Measurements from ENCODE around the gene MOB3C.
"Not testable (repeated sequence)": the region's sequence is repeated elsewhere in the genome, so short reads cannot be mapped to it uniquely, and the experiment has no call there.

Gene MOB3C

GRCh38 chr1:46616277-46617107 lies at the start of gene MOB3C:
Gene MOB3C (minus strand): TSS chr1:46616811. CDS start chr1:46613321, 3,490 bp downstream.
- peak; percentile 34 for DNase-seq (ENCODE audit: low read depth, low spot score)

GRCh38 chr1:46665983-46666382 lies 49.4 kb upstream of the MOB3C start:
- DNase-seq (ENCODE audit: low read depth, low spot score), result no peak

DNA sequence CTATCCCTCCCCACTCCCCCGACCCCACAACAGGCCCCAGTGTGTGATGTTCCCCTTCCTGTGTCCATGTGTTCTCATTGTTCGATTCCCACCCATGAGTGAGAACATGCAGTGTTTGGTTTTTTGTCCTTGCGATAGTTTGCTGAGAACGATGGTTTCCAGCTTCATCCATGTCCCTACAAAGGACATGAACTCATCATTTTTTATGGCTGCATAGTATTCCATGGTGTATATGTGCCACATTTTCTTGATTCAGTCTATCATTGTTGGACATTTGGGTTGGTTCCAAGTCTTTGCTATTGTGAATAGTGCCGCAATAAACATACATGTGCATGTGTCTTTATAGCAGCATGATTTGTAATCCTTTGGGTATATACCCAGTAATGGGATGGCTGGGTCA lies 46.3 kb upstream of the MOB3C start:
- not testable (repeated sequence) for DNase-seq (ENCODE audit: low read depth, low spot score)

GRCh38 chr1:46660116-46660515 lies 43.5 kb upstream of the MOB3C start:
- DNase-seq (ENCODE audit: low read depth, low spot score), result not testable (repeated sequence)

DNA sequence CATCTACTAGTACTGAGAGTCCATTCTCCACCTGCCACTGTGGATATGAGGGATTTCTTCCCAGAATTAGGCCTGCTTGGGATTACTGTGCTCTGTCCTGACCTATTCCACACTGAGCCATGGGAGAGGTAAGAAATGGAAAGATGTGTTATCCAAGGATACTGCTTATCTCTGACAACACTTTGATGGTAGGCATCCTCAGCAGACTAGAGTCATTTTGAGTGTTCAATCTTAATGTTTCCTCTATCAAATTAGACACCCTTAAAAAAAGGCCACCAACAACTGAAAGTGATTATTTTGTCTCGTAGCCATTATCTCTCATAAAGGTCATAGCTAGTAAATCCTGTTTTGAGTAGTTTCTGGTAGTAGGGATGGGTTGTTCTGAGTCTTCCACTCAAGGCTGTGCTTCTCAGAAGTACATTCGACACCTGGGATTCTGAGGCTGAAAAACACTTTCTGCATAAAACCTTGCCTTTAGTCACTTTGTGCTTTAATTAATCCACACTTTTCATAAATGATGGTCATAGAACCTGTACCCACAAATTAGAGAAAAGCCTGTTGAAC lies 42.8 kb upstream of the MOB3C start:
- DNase-seq (ENCODE audit: low read depth, low spot score), result no peak

DNA sequence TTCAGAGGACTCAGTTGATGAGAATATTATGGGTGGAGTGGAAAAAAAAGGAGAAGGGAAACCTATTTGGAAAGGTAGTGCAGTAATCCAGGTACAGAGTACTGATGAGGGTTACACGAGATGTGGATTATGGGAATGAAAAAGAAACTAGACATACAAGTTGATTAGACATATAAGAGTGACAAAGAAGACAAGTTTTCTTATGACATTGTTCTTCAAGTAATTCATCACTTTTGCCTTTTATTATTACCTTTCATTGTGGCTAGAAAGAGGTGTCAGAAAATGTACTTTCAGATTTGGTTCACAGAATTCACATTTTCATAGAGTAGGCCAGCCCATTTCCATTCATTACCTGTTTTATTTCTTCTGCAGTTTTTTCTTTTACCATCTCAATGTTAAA lies 41.2 kb upstream of the MOB3C start:
- no peak for DNase-seq (ENCODE audit: low read depth, low spot score)

DNA sequence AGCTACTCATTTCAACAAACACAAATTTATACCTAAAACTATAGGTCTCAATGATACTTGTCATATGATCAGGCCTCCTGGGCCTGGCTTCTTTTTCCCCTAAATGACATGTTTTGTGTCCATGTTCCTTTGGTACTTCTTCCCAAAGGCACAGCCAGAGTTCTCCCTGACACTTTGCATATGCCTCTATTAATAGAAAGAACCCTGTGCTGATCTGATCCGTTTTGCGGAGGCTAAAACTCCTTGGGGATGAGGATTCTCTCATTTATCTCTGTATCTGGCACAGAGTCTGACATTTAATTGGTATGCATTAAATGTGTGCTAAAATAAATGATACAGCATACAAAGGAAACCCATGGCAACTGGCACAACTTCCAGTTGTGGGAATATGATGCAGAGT lies 40.0 kb upstream of the MOB3C start:
- DNase-seq (ENCODE audit: low read depth, low spot score), result no peak

GRCh38 chr1:46655848-46656247 lies 39.2 kb upstream of the MOB3C start:
- DNase-seq (ENCODE audit: low read depth, low spot score), result no peak

GRCh38 chr1:46654698-46655097 lies 38.1 kb upstream of the MOB3C start:
- DNase-seq (ENCODE audit: low read depth, low spot score), result not testable (repeated sequence)

GRCh38 chr1:46654012-46654411 lies 37.4 kb upstream of the MOB3C start:
- no peak for DNase-seq (ENCODE audit: low read depth, low spot score)

GRCh38 chr1:46653405-46653958 lies 36.9 kb upstream of the MOB3C start:
- DNase-seq (ENCODE audit: low read depth, low spot score), result no peak

- no peak for DNase-seq (ENCODE audit: low read depth, low spot score)
Observed at GRCh38 chr1:46652321-46653100, 35.9 kb upstream of the MOB3C start.

- DNase-seq (ENCODE audit: low read depth, low spot score), result not testable (repeated sequence)
Observed at GRCh38 chr1:46651152-46651551, 34.5 kb upstream of the MOB3C start.

DNA sequence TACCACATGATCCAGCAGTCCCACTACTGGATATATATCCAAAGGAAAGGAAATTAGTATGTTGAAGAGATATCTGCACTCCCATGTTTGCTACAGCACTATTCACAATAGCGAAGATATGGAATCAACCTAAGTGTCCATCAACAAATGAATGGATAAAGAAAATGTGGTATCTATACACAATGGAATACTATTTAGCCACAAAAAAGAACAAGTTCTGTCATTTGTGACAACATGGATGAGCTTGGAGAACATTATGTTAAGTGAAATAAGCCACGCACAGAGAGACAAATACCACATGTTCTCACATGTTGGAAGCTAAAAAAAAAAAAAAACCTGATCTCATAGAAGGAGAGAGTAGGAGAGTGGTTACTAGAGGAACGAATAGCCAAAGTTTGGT lies 33.9 kb upstream of the MOB3C start:
- no peak for DNase-seq (ENCODE audit: low read depth, low spot score)

DNA sequence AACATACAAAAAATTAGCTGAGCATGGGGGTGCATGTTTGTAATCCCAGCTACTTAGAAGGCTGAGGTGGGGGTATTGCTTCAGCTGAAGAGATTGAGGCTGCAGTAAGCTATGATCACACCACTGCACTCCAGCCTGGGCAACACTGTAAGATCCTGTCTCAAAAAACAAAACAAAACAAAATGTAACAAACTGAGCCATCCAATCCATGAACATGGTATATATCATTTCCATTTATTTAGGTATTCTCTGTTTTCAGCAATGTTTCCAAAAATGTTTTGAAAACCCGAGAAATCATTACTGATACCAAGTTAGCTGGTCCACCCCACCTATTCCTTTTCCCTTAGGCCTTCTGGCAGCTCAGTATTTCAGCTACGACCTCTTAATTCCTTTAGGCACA lies 33.2 kb upstream of the MOB3C start:
- DNase-seq (ENCODE audit: low read depth, low spot score), result no peak

GRCh38 chr1:46647611-46648010 lies 31.0 kb upstream of the MOB3C start:
- DNase-seq (ENCODE audit: low read depth, low spot score), result no peak

DNA sequence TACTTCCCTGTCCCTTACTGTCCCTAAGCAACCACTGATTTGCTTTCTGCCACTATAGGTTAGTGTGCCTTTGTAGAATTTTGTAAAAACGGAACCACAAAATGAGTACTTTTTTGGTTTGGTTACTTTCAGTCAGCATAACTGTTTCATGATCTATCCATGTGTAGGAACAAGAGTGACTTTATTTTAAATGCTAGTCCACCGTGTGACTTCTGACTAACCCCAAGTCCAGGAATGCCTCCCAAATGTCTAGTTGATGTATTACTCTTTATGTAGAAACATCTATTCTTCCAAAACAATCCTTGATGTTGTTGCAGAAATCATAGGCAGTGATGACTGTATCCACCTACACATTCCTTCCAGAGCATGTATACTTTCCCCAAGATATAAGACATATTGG lies 30.2 kb upstream of the MOB3C start:
- no peak for DNase-seq (ENCODE audit: low read depth, low spot score)

GRCh38 chr1:46646331-46646730 lies 29.7 kb upstream of the MOB3C start:
- no peak for DNase-seq (ENCODE audit: low read depth, low spot score)

- DNase-seq (ENCODE audit: low read depth, low spot score), result no peak
Observed at GRCh38 chr1:46645815-46646214, 29.2 kb upstream of the MOB3C start.

- DNase-seq (ENCODE audit: low read depth, low spot score), result no peak
Observed at GRCh38 chr1:46643368-46643775, 26.8 kb upstream of the MOB3C start.

DNA sequence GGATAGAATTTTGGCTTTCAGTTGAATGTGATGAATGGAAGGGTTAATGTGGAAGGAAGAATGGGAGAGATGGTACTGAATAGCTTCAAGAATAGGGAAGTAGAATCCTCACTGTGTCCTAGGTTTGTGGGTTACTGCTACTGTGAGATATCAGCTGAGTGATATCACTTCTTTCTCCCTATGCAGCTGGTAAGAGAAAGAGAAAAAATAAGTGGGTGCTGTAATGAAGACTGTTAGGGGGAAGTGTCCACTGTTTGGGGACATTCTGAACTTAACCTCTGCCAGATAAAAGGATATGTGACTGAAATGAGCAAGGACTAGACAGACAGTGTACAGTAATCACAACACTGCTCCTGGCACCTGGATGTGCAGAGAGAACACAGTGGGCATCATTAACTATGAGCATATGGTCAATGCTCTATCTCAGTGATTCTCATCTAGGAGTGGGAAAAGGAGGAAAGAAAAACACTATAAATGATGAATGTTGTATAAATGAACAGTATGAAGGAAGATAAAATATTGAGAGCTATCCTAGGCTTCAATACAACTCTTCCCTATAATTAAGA lies 25.6 kb upstream of the MOB3C start:
- DNase-seq (ENCODE audit: low read depth, low spot score), result no peak

- DNase-seq (ENCODE audit: low read depth, low spot score), result no peak
Observed at GRCh38 chr1:46639547-46639946, 22.9 kb upstream of the MOB3C start.
